ENCODE data around the gene NRM.
"Not testable (repeated sequence)": the region's sequence is repeated elsewhere in the genome, so short reads cannot be mapped to it uniquely, and the experiment has no call there.

Gene NRM

DNA sequence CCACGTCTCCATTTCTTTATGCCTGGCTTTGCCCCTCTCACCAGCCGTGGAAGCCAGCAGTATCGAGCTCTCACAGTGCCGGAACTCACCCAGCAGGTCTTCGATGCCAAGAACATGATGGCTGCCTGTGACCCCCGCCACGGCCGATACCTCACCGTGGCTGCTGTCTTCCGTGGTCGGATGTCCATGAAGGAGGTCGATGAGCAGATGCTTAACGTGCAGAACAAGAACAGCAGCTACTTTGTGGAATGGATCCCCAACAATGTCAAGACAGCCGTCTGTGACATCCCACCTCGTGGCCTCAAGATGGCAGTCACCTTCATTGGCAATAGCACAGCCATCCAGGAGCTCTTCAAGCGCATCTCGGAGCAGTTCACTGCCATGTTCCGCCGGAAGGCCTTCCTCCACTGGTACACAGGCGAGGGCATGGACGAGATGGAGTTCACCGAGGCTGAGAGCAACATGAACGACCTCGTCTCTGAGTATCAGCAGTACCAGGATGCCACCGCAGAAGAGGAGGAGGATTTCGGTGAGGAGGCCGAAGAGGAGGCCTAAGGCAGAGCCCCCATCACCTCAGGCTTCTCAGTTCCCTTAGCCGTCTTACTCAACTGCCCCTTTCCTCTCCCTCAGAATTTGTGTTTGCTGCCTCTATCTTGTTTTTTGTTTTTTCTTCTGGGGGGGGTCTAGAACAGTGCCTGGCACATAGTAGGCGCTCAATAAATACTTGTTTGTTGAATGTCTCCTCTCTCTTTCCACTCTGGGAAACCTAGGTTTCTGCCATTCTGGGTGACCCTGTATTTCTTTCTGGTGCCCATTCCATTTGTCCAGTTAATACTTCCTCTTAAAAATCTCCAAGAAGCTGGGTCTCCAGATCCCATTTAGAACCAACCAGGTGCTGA lies 33.3 kb upstream of the NRM start:
- H3K4me1 ChIP-seq, H3K27me3 ChIP-seq, H3K9me3 ChIP-seq: not testable (repeated sequence)
- DNase-seq: peak; percentile 30
- TF ChIP-seq, protein P1, sequence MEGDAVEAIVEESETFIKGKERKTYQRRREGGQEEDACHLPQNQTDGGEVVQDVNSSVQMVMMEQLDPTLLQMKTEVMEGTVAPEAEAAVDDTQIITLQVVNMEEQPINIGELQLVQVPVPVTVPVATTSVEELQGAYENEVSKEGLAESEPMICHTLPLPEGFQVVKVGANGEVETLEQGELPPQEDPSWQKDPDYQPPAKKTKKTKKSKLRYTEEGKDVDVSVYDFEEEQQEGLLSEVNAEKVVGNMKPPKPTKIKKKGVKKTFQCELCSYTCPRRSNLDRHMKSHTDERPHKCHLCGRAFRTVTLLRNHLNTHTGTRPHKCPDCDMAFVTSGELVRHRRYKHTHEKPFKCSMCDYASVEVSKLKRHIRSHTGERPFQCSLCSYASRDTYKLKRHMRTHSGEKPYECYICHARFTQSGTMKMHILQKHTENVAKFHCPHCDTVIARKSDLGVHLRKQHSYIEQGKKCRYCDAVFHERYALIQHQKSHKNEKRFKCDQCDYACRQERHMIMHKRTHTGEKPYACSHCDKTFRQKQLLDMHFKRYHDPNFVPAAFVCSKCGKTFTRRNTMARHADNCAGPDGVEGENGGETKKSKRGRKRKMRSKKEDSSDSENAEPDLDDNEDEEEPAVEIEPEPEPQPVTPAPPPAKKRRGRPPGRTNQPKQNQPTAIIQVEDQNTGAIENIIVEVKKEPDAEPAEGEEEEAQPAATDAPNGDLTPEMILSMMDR (IDR thresholded peaks at IDR 0.05; ENCODE audit: low read depth, low read length): peak; percentile 19; the same call in 1 of the 2 replicates
- peaks cover 72% of the 10 kb centered on the region for H3K36me3 ChIP-seq
- peak overlapping the region; percentile 27 for H3K4me3 ChIP-seq (ENCODE audit: low read depth, low read length)

- H3K9me3 ChIP-seq, H3K4me1 ChIP-seq, DNase-seq, H3K27me3 ChIP-seq: not testable (repeated sequence)
- Histone ChIP-seq H3K4me3 (ENCODE audit: low read depth, low read length) (peak overlapping the region; percentile 96), H3K36me3 (peaks cover 68% of the 10 kb centered on the region)
Observed at GRCh38 chr6:30723159-30723842, 32.5 kb upstream of the NRM start.

DNA sequence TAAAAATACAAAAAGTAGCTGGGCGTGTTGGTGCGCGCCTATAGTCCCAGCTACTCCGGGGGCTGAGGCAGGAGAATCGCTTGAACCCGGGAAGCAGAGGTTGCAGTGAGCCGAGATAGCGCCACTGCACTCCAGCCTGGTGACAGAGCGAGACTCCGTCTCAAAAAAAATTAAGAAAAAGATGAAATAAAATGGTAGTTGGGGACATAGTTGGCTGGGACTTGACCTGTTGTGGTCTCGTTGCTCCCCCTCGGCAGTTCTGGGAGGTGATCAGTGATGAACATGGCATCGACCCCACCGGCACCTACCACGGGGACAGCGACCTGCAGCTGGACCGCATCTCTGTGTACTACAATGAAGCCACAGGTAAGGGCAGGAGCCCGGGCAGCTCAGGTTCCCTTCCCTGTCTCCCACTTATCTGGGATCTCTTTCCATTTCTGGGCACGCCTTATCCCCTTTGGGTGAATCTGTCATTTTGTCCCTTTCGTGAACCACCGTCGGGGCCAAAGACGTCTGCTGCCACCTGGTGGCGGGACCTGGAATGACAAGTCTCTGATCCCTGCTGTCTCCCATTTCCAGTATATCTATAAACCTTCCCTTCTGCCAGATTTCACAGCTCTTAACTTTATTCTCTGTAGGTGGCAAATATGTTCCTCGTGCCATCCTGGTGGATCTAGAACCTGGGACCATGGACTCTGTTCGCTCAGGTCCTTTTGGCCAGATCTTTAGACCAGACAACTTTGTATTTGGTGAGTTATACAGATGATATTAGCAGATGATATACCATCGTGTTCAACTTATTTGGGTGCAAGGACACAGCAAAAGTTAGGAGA lies 31.7 kb upstream of the NRM start:
- H3K9me3 ChIP-seq: no peaks in the 10 kb centered on the region
- peaks cover 3% of the 10 kb centered on the region for H3K27me3 ChIP-seq
- TF ChIP-seq, protein P1 (IDR thresholded peaks at IDR 0.05; ENCODE audit: low read depth, low read length): peak; percentile 94
- peak overlapping the region; percentile 96 for H3K4me3 ChIP-seq (ENCODE audit: low read depth, low read length)
- DNase-seq: peak; percentile 79
- H3K36me3 ChIP-seq: peaks cover 61% of the 10 kb centered on the region
- peaks cover 7% of the 10 kb centered on the region for H3K4me1 ChIP-seq

DNA sequence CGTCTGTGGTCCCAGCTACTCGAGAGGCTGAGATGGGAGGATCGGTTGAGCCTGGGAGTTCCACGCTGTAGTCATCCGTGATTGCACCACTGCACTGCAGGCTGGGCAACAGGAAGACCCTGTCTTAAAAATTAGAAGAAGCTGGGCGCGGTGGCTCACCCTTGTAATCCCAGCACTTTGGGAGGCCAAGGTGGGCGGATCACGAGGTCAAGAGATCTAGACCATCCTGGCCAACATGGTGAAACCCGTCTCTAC lies 31.2 kb upstream of the NRM start:
- not testable (repeated sequence) for H3K4me1 ChIP-seq, H3K9me3 ChIP-seq, H3K27me3 ChIP-seq, DNase-seq
- H3K4me3 ChIP-seq (ENCODE audit: low read depth, low read length): peak overlapping the region; percentile 96
- H3K36me3 ChIP-seq: peaks cover 56% of the 10 kb centered on the region

DNA sequence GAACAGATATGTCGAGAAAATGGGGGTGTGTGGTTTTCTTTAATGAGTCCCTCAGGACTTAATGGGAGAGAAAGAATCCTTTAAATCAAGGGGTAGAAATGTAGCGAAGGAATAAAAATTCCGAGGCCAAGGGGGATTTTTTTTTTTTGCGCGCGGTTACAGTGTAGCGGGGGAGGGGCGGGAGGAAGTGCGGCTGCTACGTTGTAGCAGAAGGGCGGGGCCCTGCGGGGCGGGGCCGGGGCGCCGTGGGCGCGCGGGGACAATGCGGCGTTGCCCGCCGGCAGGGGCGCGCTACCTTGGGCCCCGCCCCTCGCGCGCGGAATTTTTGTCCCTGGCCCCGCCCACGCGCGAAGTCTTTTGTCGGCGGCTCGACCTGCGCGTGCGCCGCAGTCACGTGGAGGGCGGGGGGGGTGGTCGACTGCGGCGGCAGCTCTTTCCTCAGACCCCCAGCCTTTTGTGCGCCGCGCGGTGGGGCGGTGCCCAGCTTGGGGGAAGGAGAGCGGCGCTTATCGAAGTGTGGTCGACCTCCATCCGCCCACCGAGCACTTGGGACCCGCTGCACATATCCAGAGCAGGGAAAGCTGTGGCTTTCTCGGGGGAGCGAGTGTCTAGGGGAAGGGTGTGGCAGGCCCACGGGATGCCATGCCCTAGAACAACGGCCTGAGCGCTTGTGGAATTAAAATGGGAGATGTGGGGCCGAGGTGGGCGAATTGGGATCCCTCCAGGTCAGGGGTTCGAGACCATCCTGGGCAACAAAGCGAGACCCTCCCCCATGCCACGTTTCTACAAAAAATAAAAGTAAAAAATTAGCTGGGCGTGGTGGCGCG lies 30.6 kb upstream of the NRM start:
- TF ChIP-seq, protein P1 (IDR thresholded peaks at IDR 0.05; ENCODE audit: low read depth, low read length): 0 out of 2 replicates have a peak, but pooled peaks have one; percentile 15
- peaks cover 3% of the 10 kb centered on the region for H3K27me3 ChIP-seq
- peak overlapping the region; percentile 96 for H3K4me3 ChIP-seq (ENCODE audit: low read depth, low read length)
- H3K36me3 ChIP-seq: peaks cover 56% of the 10 kb centered on the region
- peak; percentile 95 for DNase-seq
- no peaks in the 10 kb centered on the region for H3K9me3 ChIP-seq
- H3K4me1 ChIP-seq: peaks cover 6% of the 10 kb centered on the region

DNA sequence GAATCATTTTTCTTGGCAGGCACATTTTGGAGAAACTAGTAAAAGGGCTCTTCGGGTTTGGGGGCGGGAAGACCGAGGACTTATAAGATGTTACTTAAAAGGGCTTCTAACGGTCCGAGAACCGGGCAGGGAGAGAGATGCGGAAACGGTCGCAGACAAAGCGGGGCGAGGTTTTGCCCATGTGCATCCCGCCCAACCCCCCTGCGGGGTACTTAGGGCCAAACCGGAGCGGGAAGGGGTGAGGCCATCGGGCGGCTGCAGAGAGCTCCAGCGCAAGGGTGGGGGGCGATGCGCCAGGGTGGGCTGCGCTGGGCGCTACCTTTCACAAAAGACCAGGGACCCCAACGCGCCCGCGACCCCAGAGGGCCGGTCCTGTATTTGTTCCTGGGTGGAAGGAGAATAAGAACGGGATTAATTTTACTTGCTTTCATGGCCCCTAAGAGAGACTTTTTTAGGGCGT lies 30.0 kb upstream of the NRM start:
- TF ChIP-seq, protein P1 (IDR thresholded peaks at IDR 0.05; ENCODE audit: low read depth, low read length): no peak
- peak; percentile 85 for DNase-seq
- H3K4me1 ChIP-seq: peaks cover 6% of the 10 kb centered on the region
- H3K36me3 ChIP-seq: peaks cover 53% of the 10 kb centered on the region
- peaks cover 3% of the 10 kb centered on the region for H3K27me3 ChIP-seq
- H3K9me3 ChIP-seq: no peaks in the 10 kb centered on the region
- peak overlapping the region; percentile 96 for H3K4me3 ChIP-seq (ENCODE audit: low read depth, low read length)
